ENCODE results near the gene BRSK2. TPM values are rescaled to one million over a fixed set of nuclear protein-coding genes. Genes with fewer than 3 reads are reported as not detected.
"Not testable (repeated sequence)": the region's sequence is repeated elsewhere in the genome, so short reads cannot be mapped to it uniquely, and the experiment has no call there.

Gene BRSK2
- total RNA-seq, 2 experiments from 2014 or later = 0.22 to 0.55 TPM

GRCh38 chr11:1412377-1413095 lies 22.8 kb downstream of the BRSK2 start:
- Mint-ChIP-seq H3K27me3 (no peaks in the 10 kb centered on the region), H3K4me3 (no peak overlapping the region), H3K9me3 (no peaks in the 10 kb centered on the region), H3K4me1 (ENCODE audit: low read depth) (no peaks in the 10 kb centered on the region), H3K36me3 (ENCODE audit: low read depth) (no peaks in the 10 kb centered on the region), H3K27ac (no peak overlapping the region)
- ATAC-seq (ENCODE audit: poor library complexity) (no peak), DNase-seq (no peak)
- ChIA-PET CTCF (no interaction called here), POLR2A (no interaction called here)
- Histone ChIP-seq H3K27me3 (ENCODE audit: control insufficient read depth in 1 of 2, insufficient read depth in 2 of 2, low read length in 2 of 2) (no peaks in the 10 kb centered on the region), H3K4me3 (ENCODE audit: low read length) (no peak overlapping the region), H3K9me3 (ENCODE audit: control insufficient read depth in 1 of 2, insufficient read depth in 1 of 2, low read length in 2 of 2) (peaks cover 17 to 45% of the 10 kb centered on the region in 2 experiments), H3K4me1 (ENCODE audit: insufficient read depth, low read length) (no peaks in the 10 kb centered on the region), H3K36me3 (ENCODE audit: insufficient read depth, low read length) (no peaks in the 10 kb centered on the region), H3K27ac (ENCODE audit: low read depth in 1 of 2, low read length in 2 of 2) (no peak overlapping the region)
- intact Hi-C loops (cut with DNase I, micrococcal nuclease) = no loop called here
- TF ChIP-seq, protein P1, sequence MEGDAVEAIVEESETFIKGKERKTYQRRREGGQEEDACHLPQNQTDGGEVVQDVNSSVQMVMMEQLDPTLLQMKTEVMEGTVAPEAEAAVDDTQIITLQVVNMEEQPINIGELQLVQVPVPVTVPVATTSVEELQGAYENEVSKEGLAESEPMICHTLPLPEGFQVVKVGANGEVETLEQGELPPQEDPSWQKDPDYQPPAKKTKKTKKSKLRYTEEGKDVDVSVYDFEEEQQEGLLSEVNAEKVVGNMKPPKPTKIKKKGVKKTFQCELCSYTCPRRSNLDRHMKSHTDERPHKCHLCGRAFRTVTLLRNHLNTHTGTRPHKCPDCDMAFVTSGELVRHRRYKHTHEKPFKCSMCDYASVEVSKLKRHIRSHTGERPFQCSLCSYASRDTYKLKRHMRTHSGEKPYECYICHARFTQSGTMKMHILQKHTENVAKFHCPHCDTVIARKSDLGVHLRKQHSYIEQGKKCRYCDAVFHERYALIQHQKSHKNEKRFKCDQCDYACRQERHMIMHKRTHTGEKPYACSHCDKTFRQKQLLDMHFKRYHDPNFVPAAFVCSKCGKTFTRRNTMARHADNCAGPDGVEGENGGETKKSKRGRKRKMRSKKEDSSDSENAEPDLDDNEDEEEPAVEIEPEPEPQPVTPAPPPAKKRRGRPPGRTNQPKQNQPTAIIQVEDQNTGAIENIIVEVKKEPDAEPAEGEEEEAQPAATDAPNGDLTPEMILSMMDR (IDR thresholded peaks at IDR 0.05) = no peak

DNA sequence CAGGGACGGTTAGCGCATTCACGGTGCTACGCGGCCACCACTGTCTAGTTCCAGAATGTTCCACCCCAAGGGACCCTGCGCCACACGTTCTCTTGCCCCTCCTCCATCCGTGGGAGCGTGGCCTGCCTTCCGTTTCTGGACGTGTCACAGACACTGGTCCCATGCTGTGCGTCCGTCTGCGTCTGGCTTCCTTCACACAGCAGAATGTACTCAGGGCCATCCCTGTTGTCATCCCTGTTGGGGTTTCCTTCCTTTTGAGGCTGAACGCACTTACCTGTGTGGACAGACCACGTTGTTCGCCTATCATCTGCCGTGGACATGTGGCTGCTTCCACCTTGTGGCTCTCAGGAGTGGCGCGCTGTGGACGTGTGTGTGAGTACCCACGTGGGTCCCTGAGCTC lies 24.9 kb downstream of the BRSK2 start:
- DNase-seq (no peak), ATAC-seq (ENCODE audit: poor library complexity) (no peak)
- Histone ChIP-seq H3K9me3 (ENCODE audit: control insufficient read depth in 1 of 2, insufficient read depth in 1 of 2, low read length in 2 of 2) (peaks cover 37 to 65% of the 10 kb centered on the region in 2 experiments), H3K4me1 (ENCODE audit: insufficient read depth, low read length) (no peaks in the 10 kb centered on the region), H3K36me3 (ENCODE audit: insufficient read depth, low read length) (no peaks in the 10 kb centered on the region), H3K4me3 (ENCODE audit: low read length) (no peak overlapping the region), H3K27me3 (ENCODE audit: control insufficient read depth in 1 of 2, insufficient read depth in 2 of 2, low read length in 2 of 2) (no peaks in the 10 kb centered on the region), H3K27ac (ENCODE audit: low read depth in 1 of 2, low read length in 2 of 2) (no peak overlapping the region)
- H3K27me3 Mint-ChIP-seq = no peaks in the 10 kb centered on the region
- H3K4me1 Mint-ChIP-seq (ENCODE audit: low read depth) = no peaks in the 10 kb centered on the region
- TF ChIP-seq, protein P1 (IDR thresholded peaks at IDR 0.05) = no peak
- CTCF ChIA-PET = no interaction called here
- POLR2A ChIA-PET = no interaction called here
- H3K4me3 Mint-ChIP-seq = no peak overlapping the region
- intact Hi-C loops (cut with DNase I, micrococcal nuclease) = no loop called here
- no peaks in the 10 kb centered on the region for H3K9me3 Mint-ChIP-seq
- peaks cover 5% of the 10 kb centered on the region for H3K36me3 Mint-ChIP-seq (ENCODE audit: low read depth)
- no peak overlapping the region for H3K27ac Mint-ChIP-seq

DNA sequence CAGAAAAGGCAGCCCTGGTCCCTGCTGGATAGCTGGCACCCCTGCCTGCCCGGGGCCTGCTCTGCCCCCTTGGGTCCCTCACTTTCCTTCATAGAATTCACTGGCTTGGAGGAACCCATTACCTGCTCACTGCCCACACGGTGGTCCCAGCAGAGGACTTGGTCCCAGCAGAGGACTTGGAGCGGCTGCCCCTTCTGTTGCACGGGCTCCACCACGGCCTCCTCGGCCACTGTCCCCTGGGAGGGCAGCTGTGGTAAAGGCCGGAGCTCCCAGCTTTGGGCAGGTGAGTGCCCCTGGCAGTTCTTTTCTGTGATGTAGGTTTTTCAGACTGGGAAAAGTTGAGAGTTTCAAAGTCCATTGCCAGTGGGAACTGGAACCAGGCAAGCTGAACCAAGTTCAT lies 25.9 kb downstream of the BRSK2 start:
- TF ChIP-seq, protein P1 (IDR thresholded peaks at IDR 0.05) = no peak
- no peaks in the 10 kb centered on the region for H3K27me3 Mint-ChIP-seq
- Histone ChIP-seq H3K4me1 (ENCODE audit: insufficient read depth, low read length) (no peaks in the 10 kb centered on the region), H3K4me3 (ENCODE audit: low read length) (no peak overlapping the region), H3K36me3 (ENCODE audit: insufficient read depth, low read length) (no peaks in the 10 kb centered on the region), H3K27me3 (ENCODE audit: control insufficient read depth in 1 of 2, insufficient read depth in 2 of 2, low read length in 2 of 2) (no peaks in the 10 kb centered on the region), H3K9me3 (ENCODE audit: control insufficient read depth in 1 of 2, insufficient read depth in 1 of 2, low read length in 2 of 2) (peaks cover 40 to 74% of the 10 kb centered on the region in 2 experiments), H3K27ac (ENCODE audit: low read depth in 1 of 2, low read length in 2 of 2) (no peak overlapping the region)
- peaks cover 5% of the 10 kb centered on the region for H3K36me3 Mint-ChIP-seq (ENCODE audit: low read depth)
- ChIA-PET CTCF (no interaction called here), POLR2A (no interaction called here)
- ATAC-seq (ENCODE audit: poor library complexity) (no peak), DNase-seq (no peak)
- intact Hi-C loops (cut with DNase I, micrococcal nuclease) = no loop called here
- no peaks in the 10 kb centered on the region for H3K9me3 Mint-ChIP-seq
- H3K4me3 Mint-ChIP-seq = no peak overlapping the region
- no peaks in the 10 kb centered on the region for H3K4me1 Mint-ChIP-seq (ENCODE audit: low read depth)
- H3K27ac Mint-ChIP-seq = no peak overlapping the region

DNA sequence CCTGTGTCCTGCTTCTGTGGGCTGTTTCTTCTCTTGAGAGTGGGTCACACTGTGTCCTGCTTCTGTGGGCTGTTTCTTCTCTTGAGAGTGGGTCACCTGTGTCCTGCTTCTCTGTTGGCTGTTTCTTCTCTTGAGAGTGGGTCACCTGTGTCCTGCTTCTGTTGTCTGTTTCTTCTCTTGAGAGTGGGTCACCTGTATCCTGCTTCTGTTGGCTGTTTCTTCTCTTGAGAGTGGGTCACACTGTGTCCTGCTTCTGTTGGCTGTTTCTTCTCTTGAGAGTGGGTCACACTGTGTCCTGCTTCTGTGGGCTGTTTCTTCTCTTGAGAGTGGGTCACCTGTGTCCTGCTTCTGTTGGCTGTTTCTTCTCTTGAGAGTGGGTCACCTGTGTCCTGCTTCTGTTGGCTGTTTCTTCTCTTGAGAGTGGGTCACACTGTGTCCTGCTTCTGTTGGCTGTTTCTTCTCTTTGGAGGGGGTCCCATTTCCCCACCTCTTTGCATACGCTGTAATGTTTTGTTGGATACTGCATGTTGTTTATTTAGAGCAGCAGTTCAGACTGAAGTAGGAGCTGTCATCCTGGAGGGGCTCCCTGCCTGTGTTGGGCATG lies 28.6 kb downstream of the BRSK2 start:
- H3K4me1 ChIP-seq (ENCODE audit: insufficient read depth, low read length); H3K9me3 Mint-ChIP-seq; intact Hi-C loops (cut with DNase I, micrococcal nuclease); H3K36me3 ChIP-seq (ENCODE audit: insufficient read depth, low read length); H3K4me3 Mint-ChIP-seq; ATAC-seq (ENCODE audit: poor library complexity); H3K27me3 Mint-ChIP-seq; H3K27ac ChIP-seq (ENCODE audit: low read depth in 1 of 2, low read length in 2 of 2); H3K27ac Mint-ChIP-seq; H3K4me1 Mint-ChIP-seq (ENCODE audit: low read depth); DNase-seq; H3K36me3 Mint-ChIP-seq (ENCODE audit: low read depth); CTCF ChIA-PET; H3K27me3 ChIP-seq (ENCODE audit: control insufficient read depth in 1 of 2, insufficient read depth in 2 of 2, low read length in 2 of 2); H3K4me3 ChIP-seq (ENCODE audit: low read length): not testable (repeated sequence)
- H3K9me3 ChIP-seq (ENCODE audit: control insufficient read depth in 1 of 2, insufficient read depth in 1 of 2, low read length in 2 of 2) = peaks cover 40 to 90% of the 10 kb centered on the region in 2 experiments
- POLR2A ChIA-PET = interaction anchor here (0.7 kb wide), 1 partner anchor 757 kb away, joined by 3 read pairs; no protein-coding TSS in a partner anchor
